Transverse colon (tissue), 4 donors: Measurements from ENCODE around the gene MAF. TPM values are rescaled to one million over a fixed set of nuclear protein-coding genes. Genes with fewer than 3 reads are reported as not detected.

Source experiments
- DNase-seq: peaks from one replicate; pipeline ENCODE4 v3.0.0-alpha.2; 2019
- H3K27ac ChIP-seq, 4 donors: fragments of 200-600 bp; sonication (generic); 2 replicates each; pipeline ENCODE4 v1.5.1; 2016 to 2018; ENCODE audit warnings: inconsistent platforms in 4 of 4
- H3K27me3 ChIP-seq: fragments of 200-600 bp; sonication (generic); 2 replicates; pipeline ENCODE4 v1.5.1; 2017; ENCODE audit warnings: inconsistent platforms
- H3K36me3 ChIP-seq, 4 donors: fragments of 200-600 bp; sonication (generic); 2 replicates each; pipeline ENCODE4 v1.5.1; 2017 to 2019; ENCODE audit warnings: inconsistent platforms in 4 of 4
- H3K4me1 ChIP-seq, 4 donors: fragments of 200-600 bp; sonication (generic); 2 replicates each; pipeline ENCODE4 v1.5.1; 2017 to 2020; ENCODE audit warnings: inconsistent platforms in 4 of 4
- H3K4me3 ChIP-seq, 4 donors: fragments of 200-600 bp; sonication (generic); 1 replicate in 1 of 4; 2 replicates in 3 of 4; pipeline versions ENCODE4 v1.5.1 to v1.6.1; 2017 to 2019; ENCODE audit warnings: inconsistent platforms in 4 of 4
- H3K9me3 ChIP-seq, 2 donors: fragments of 200-600 bp; sonication (generic); 2 replicates each; pipeline ENCODE4 v1.5.1; 2017 to 2019; ENCODE audit warnings: inconsistent platforms in 2 of 2
- EP300 ChIP-seq: sonication (generic); formaldehyde crosslinking; IDR thresholded peaks from one replicate; pipeline ENCODE4 v1.6.1; 2017; ENCODE audit warnings: antibody characterized with exemption, low read depth
- POLR2A ChIP-seq: fragments of 450-650 bp; IDR thresholded peaks from one replicate; pipeline ENCODE4 v1.6.1; 2016; ENCODE audit warnings: antibody characterized with exemption, mild to moderate bottlenecking, moderate library complexity
- POLR2AphosphoS5 ChIP-seq, 3 donors: sonication (generic); formaldehyde crosslinking; IDR thresholded peaks; one replicate each; pipeline ENCODE4 v1.6.1; 2016; ENCODE audit warnings: antibody characterized with exemption in 3 of 3
- WGBS, 2 donors: methylation state at CpG; one replicate each; pipeline ENCODE4 v1.1.5; 2018; ENCODE audit warnings: low coverage in 1 of 2; 5-methylcytosine and 5-hydroxymethylcytosine counted together
- in situ Hi-C, 4 donors: fragments of 200-750 bp; cut with MboI; loops; one replicate each; pipeline versions ENCODE4 v1.15.0 to v1.15.1; 2017; ENCODE audit warnings: low sequenced_read_pairs in 3 of 4, low pct_ligation_motif_present in 1 of 4, low pct_unique_long_range_greater_than_20kb in 1 of 4
- intact Hi-C: fragments of 100-400 bp; cut with DNase I; formaldehyde crosslinking; loops from one replicate; pipeline ENCODE4 v1.15.1; 2023; ENCODE audit warnings: low total_unique reads
- total RNA-seq, 4 donors: library from RNA; depleted of rRNA; stranded (reverse); fragments of >200 nt; gene quantifications; one replicate each; pipeline ENCODE4 v1.1.0, GENCODE V29; 2016
- TF ChIP-seq, protein P1 (sequence below), 5 experiments: fragments of 200-600 bp in 3 of 5; fragments of 450-650 bp in 2 of 5; sonication (generic) in 3 of 5; IDR thresholded peaks; 1 replicate in 2 of 5; 2 replicates in 3 of 5; pipeline ENCODE4 v1.5.1; 2016 to 2017; ENCODE audit warnings: antibody characterized with exemption in 5 of 5, inconsistent platforms in 3 of 5, mild to moderate bottlenecking in 2 of 5, moderate library complexity in 1 of 5

MAF gene
- total RNA-seq, 4 donors from 2014 or later: 8.4 to 25.2 (median 14.0) TPM

DNA sequence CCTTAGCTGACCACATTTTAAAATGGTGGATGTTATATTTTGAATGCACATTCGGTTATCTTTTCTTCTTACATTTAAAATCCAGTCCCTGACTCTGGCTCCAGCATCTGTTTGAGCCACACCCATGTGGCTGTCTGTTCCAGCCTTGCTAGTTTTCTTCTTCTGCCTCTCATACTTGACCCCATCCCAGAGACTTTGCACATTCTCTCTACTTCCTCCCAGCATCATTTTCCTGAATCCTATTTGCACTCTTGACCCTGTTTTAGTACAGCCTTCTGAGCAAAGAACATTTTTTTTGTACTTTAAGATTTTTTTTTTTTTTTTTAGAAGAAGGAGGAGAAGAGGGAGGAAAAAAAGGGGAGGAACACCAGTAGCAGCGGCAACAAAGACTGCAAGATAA lies 23.3 kb upstream of the MAF start:
- Histone ChIP-seq H3K4me1 (no peaks in the 10 kb centered on the region), H3K4me3 (no peak overlapping the region), H3K27me3 (peaks cover 2% of the 10 kb centered on the region), H3K9me3 (no peaks in the 10 kb centered on the region), H3K36me3 (no peaks in the 10 kb centered on the region), H3K27ac (no peak overlapping the region)
- WGBS, 2 donors: 55 to 75% methylated on average over 1 to 2 of the region's 2 CpGs
- intact Hi-C loops: no loop called here
- TF ChIP-seq, protein P1, sequence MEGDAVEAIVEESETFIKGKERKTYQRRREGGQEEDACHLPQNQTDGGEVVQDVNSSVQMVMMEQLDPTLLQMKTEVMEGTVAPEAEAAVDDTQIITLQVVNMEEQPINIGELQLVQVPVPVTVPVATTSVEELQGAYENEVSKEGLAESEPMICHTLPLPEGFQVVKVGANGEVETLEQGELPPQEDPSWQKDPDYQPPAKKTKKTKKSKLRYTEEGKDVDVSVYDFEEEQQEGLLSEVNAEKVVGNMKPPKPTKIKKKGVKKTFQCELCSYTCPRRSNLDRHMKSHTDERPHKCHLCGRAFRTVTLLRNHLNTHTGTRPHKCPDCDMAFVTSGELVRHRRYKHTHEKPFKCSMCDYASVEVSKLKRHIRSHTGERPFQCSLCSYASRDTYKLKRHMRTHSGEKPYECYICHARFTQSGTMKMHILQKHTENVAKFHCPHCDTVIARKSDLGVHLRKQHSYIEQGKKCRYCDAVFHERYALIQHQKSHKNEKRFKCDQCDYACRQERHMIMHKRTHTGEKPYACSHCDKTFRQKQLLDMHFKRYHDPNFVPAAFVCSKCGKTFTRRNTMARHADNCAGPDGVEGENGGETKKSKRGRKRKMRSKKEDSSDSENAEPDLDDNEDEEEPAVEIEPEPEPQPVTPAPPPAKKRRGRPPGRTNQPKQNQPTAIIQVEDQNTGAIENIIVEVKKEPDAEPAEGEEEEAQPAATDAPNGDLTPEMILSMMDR (IDR thresholded peaks at IDR 0.05): no peak
- TF ChIP-seq POLR2AphosphoS5 (IDR thresholded peaks at IDR 0.05) (no peak), EP300 (no peak), POLR2A (no peak)
- in situ Hi-C loops: loop anchor here in 1 of 4 donors (25.0 kb wide), 2 partner anchors 912 to 1112 kb away; no protein-coding TSS in a partner anchor
- DNase-seq: no peak

- Histone ChIP-seq H3K9me3 (no peaks in the 10 kb centered on the region), H3K27ac (no peak overlapping the region), H3K36me3 (no peaks in the 10 kb centered on the region), H3K4me1 (no peaks in the 10 kb centered on the region), H3K4me3 (no peak overlapping the region), H3K27me3 (peaks cover 2% of the 10 kb centered on the region)
- no peak for DNase-seq
- in situ Hi-C loops: loop anchor here in 1 of 4 donors (25.0 kb wide), 2 partner anchors 911 to 1111 kb away; no protein-coding TSS in a partner anchor
- TF ChIP-seq POLR2A: no peak
- TF ChIP-seq, protein P1 (IDR thresholded peaks at IDR 0.05): no peak
- intact Hi-C loops: no loop called here
- WGBS, 2 donors: 65 to 69% methylated on average over 6 to 9 of the region's 9 CpGs
These were observed 22.5 kb upstream of the MAF start for GRCh38 chr16:79623062-79623461.

DNA sequence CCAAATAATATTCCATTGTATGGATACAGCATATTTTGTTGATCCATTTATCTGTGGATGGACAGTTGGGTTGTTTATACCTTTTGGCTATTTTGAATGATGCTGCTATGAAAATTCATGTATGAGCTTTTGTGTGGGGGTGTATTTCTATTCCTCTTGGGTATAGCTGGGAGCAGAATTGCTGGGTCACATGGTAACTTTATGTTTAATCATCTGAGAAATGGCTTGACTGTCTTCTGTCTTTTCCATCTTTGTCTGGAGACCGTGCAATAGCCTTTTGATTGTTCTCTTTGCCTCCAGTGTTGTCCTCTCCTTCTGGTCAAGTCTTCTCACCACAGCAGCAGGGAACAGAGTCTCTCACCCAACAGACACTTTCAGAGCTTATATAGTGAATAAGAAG lies 20.5 kb upstream of the MAF start:
- H3K27me3 ChIP-seq: peaks cover 2% of the 10 kb centered on the region
- H3K4me1 ChIP-seq: no peaks in the 10 kb centered on the region
- no peak overlapping the region for H3K4me3 ChIP-seq
- in situ Hi-C loops (loop anchor here in 1 of 4 donors (25.0 kb wide), 2 partner anchors 909 to 1109 kb away; no protein-coding TSS in a partner anchor), intact Hi-C loops (no loop called here)
- no peak for DNase-seq
- no peak overlapping the region for H3K27ac ChIP-seq
- 93 to 100% methylated on average over 1 of the region's 1 CpG for WGBS, 2 donors
- no peak for TF ChIP-seq EP300
- no peaks in the 10 kb centered on the region for H3K36me3 ChIP-seq
- no peaks in the 10 kb centered on the region for H3K9me3 ChIP-seq

DNA sequence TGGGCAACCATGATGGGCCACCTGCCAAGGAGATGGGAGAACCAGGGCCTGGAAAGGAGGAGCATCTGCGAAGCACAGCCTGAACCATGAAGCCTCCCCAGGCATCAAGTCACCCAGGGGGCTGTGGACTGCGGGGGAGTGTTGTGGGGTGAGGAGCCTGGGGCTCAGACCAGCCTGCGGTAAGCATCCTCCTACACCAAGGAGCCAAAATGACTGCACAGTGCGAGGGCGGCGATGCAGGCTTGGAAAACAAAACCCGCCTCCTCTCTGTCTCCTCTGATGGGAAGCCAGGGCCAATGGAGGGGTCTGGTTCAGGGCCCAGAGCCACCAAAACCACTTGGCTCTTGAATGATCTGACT lies 18.1 kb upstream of the MAF start:
- DNase-seq: no peak
- Histone ChIP-seq H3K27ac (no peak overlapping the region), H3K36me3 (no peaks in the 10 kb centered on the region), H3K4me1 (no peaks in the 10 kb centered on the region), H3K4me3 (no peak overlapping the region), H3K27me3 (peaks cover 2% of the 10 kb centered on the region), H3K9me3 (no peaks in the 10 kb centered on the region)
- in situ Hi-C loops: loop anchor here in 1 of 4 donors (25.0 kb wide), 2 partner anchors 906 to 1106 kb away; no protein-coding TSS in a partner anchor
- TF ChIP-seq EP300 (no peak), POLR2AphosphoS5 (IDR thresholded peaks at IDR 0.05) (no peak), POLR2A (no peak)
- TF ChIP-seq, protein P1 (IDR thresholded peaks at IDR 0.05): no peak
- WGBS, 2 donors: 67% methylated on average over 7 of the region's 7 CpGs; no CpG with 5 or more reads in 1 of the 2 donors
- intact Hi-C loops: no loop called here

DNA sequence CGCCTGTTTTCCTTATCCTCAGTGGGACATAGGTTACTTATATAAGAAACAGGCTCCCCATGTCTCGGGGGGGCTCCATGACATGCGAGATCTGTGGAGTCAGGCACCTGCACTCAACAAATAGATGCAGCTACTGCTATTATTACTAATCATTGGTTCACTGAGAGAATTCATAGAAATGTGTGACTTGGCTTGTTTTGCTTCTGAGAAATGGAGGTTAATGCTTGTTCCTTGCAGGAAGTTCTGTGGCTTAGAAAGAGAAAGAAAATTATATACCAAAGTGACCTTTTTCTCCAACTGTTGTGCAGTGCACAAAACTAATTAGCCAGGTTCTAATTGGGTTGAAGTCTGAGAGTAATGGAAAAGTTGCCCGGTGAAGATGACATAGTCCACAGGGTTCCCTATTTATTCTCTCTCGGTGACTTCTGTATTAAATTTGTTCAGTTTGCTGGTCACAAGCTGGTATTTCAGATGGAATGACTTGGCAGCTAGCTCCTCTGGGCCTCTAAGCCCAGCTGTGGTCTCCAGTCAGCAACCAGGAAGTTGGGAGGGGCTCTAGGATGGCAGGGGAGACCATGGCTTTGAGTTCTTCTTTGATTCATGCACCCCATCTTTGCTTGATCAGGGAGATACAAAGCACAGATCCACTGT lies 17.6 kb upstream of the MAF start:
- H3K36me3 ChIP-seq: no peaks in the 10 kb centered on the region
- no peak overlapping the region for H3K27ac ChIP-seq
- TF ChIP-seq POLR2A: no peak
- TF ChIP-seq POLR2AphosphoS5 (IDR thresholded peaks at IDR 0.05): no peak
- no peak for TF ChIP-seq EP300
- TF ChIP-seq, protein P1 (IDR thresholded peaks at IDR 0.05): no peak
- 71 to 76% methylated on average over 4 to 5 of the region's 5 CpGs for WGBS, 2 donors
- intact Hi-C loops: no loop called here
- no peaks in the 10 kb centered on the region for H3K9me3 ChIP-seq
- H3K27me3 ChIP-seq: peaks cover 2% of the 10 kb centered on the region
- H3K4me3 ChIP-seq: no peak overlapping the region
- no peak for DNase-seq
- in situ Hi-C loops: loop anchor here in 1 of 4 donors (25.0 kb wide), 2 partner anchors 906 to 1106 kb away; no protein-coding TSS in a partner anchor
- no peaks in the 10 kb centered on the region for H3K4me1 ChIP-seq
